Trophoblast cell (in vitro differentiated cells and primary cell): ENCODE measurements around the gene LSM3.
A peak's percentile ranks its signal among the peaks of the same experiment; 100 is the strongest.

Experiments
- DNase-seq, 2 donors: peaks; one replicate each; pipeline ENCODE4 v3.0.0-alpha.2; 2016
- H2AFZ ChIP-seq: 2 replicates; pipeline ENCODE4 v1.6.1; 2013; ENCODE audit warnings: low read length, moderate library complexity, mild to moderate bottlenecking; ENCODE audit not compliant: insufficient read depth, poor library complexity
- H2AK5ac ChIP-seq: 2 replicates; pipeline ENCODE4 v1.6.1; 2013; ENCODE audit warnings: mild to moderate bottlenecking, low read length
- H2BK120ac ChIP-seq: 2 replicates; pipeline ENCODE4 v1.6.1; 2013; ENCODE audit warnings: low read length, mild to moderate bottlenecking, moderate library complexity; ENCODE audit not compliant: insufficient read depth, poor library complexity
- H2BK12ac ChIP-seq: 2 replicates; pipeline ENCODE4 v1.6.1; 2013; ENCODE audit warnings: mild to moderate bottlenecking, low read length, moderate library complexity
- H2BK5ac ChIP-seq: 2 replicates; pipeline ENCODE4 v1.6.1; 2013; ENCODE audit warnings: low read length, low read depth, moderate library complexity, mild to moderate bottlenecking; ENCODE audit not compliant: poor library complexity
- H3K14ac ChIP-seq: 2 replicates; pipeline ENCODE4 v1.6.1; 2013; ENCODE audit warnings: mild to moderate bottlenecking, low read length
- H3K18ac ChIP-seq: 2 replicates; pipeline ENCODE4 v1.6.1; 2013; ENCODE audit warnings: mild to moderate bottlenecking, low read length
- H3K23ac ChIP-seq: 2 replicates; pipeline ENCODE4 v1.6.1; 2013; ENCODE audit warnings: low read length
- H3K27ac ChIP-seq: 2 replicates; pipeline ENCODE4 v1.5.1; 2013; ENCODE audit warnings: low read depth, mild to moderate bottlenecking, inconsistent platforms, low read length, moderate library complexity
- H3K27me3 ChIP-seq: 2 replicates; pipeline ENCODE4 v1.6.1; 2013; ENCODE audit warnings: inconsistent platforms, mild to moderate bottlenecking, low read length, moderate library complexity; ENCODE audit not compliant: insufficient read depth
- H3K36me3 ChIP-seq, 2 experiments: 1 replicate in 1 of 2; 2 replicates in 1 of 2; pipeline ENCODE4 v1.6.1; 2013; ENCODE audit warnings: low read length in 2 of 2, mild to moderate bottlenecking in 2 of 2, moderate library complexity in 1 of 2; ENCODE audit not compliant: insufficient read depth in 2 of 2, control insufficient read depth in 1 of 2
- H3K4ac ChIP-seq: 2 replicates; pipeline ENCODE4 v1.6.1; 2013; ENCODE audit warnings: low read depth, mild to moderate bottlenecking, low read length, moderate library complexity
- H3K4me1 ChIP-seq, 2 experiments: 1 replicate in 1 of 2; 2 replicates in 1 of 2; pipeline ENCODE4 v1.6.1; 2013; ENCODE audit warnings: low read length in 2 of 2, mild to moderate bottlenecking in 2 of 2, moderate library complexity in 1 of 2; ENCODE audit not compliant: insufficient read depth in 2 of 2, control insufficient read depth in 1 of 2
- H3K4me2 ChIP-seq: 2 replicates; pipeline ENCODE4 v1.6.1; 2013; ENCODE audit warnings: inconsistent platforms, mild to moderate bottlenecking, low read length, moderate library complexity
- H3K4me3 ChIP-seq: 2 replicates; pipeline ENCODE4 v1.5.1; 2013; ENCODE audit warnings: mild to moderate bottlenecking, low read depth, low read length, inconsistent platforms
- H3K79me1 ChIP-seq: one replicate; pipeline ENCODE4 v1.6.1; 2013; ENCODE audit warnings: low read length
- H3K79me2 ChIP-seq: 2 replicates; pipeline ENCODE4 v1.6.1; 2013; ENCODE audit warnings: low read length, mild to moderate bottlenecking; ENCODE audit not compliant: control insufficient read depth, insufficient read depth, poor library complexity
- H3K9ac ChIP-seq: 2 replicates; pipeline ENCODE4 v1.6.1; 2013; ENCODE audit warnings: mild to moderate bottlenecking, low read length
- H3K9me3 ChIP-seq: 2 replicates; pipeline ENCODE4 v1.6.1; 2013; ENCODE audit warnings: low read depth, mild to moderate bottlenecking, control low read depth, inconsistent platforms, low read length; ENCODE audit not compliant: insufficient read depth
- H4K12ac ChIP-seq: 2 replicates; pipeline ENCODE4 v1.6.1; 2013; ENCODE audit warnings: low read depth, mild to moderate bottlenecking, low read length, moderate library complexity
- H4K8ac ChIP-seq: 2 replicates; pipeline ENCODE4 v1.6.1; 2013; ENCODE audit warnings: low read depth, mild to moderate bottlenecking, low read length, moderate library complexity
- H4K91ac ChIP-seq: one replicate; pipeline ENCODE4 v1.6.1; 2013; ENCODE audit warnings: low read depth, mild to moderate bottlenecking, low read length, moderate library complexity
- WGBS: extraction: QIAGEN DNeasy Blood & Tissue Kit; methylation state at CpG from one replicate; pipeline ENCODE4 v1.1.7; 2013; ENCODE audit warnings: missing lambda C conversion rate; ENCODE audit not compliant: insufficient read length, insufficient coverage; ENCODE audit errors: extremely low coverage; 5-methylcytosine and 5-hydroxymethylcytosine counted together

The LSM3 gene

GRCh38 chr3:14179795-14180194, 1.2 kb downstream of the LSM3 start:
- H3K4ac ChIP-seq = peak overlapping the region; percentile 55
- H2BK120ac ChIP-seq = no peak overlapping the region

GRCh38 chr3:14181253-14181652, 2.6 kb downstream of the LSM3 start:
- Histone ChIP-seq H2BK12ac (no peak overlapping the region), H3K4me3 (no peak overlapping the region), H2BK5ac (no peak overlapping the region), H3K4me1 (peaks cover 2 to 5% of the 10 kb centered on the region in 2 experiments), H2BK120ac (no peak overlapping the region), H4K91ac (no peak overlapping the region), H3K14ac (no peak overlapping the region), H3K4ac (no peak overlapping the region), H2AK5ac (no peak overlapping the region), H3K9me3 (no peaks in the 10 kb centered on the region), H3K4me2 (no peak overlapping the region), H2AFZ (no peak overlapping the region), H3K79me2 (peaks cover 13% of the 10 kb centered on the region), H3K18ac (no peak overlapping the region), H3K27me3 (no peaks in the 10 kb centered on the region), H4K8ac (no peak overlapping the region), H3K9ac (no peak overlapping the region), H3K27ac (no peak overlapping the region), H3K23ac (no peak overlapping the region), H3K36me3 (peaks cover 9 to 15% of the 10 kb centered on the region in 2 experiments), H3K79me1 (peaks cover 10% of the 10 kb centered on the region), H4K12ac (no peak overlapping the region)
- no peak for DNase-seq
- no CpG with 5 or more reads among the region's 3 CpGs for WGBS

More at GRCh38 chr3:14179795-14180194, 1.2 kb downstream of the LSM3 start:
- no peak overlapping the region for H3K18ac ChIP-seq
- no peak overlapping the region for H4K91ac ChIP-seq
- no peak overlapping the region for H4K12ac ChIP-seq
- H4K8ac ChIP-seq = no peak overlapping the region
- no peak overlapping the region for H3K4me3 ChIP-seq
- H3K4me1 ChIP-seq = peaks cover 2 to 7% of the 10 kb centered on the region in 2 experiments
- H2AK5ac ChIP-seq = no peak overlapping the region
- no peaks in the 10 kb centered on the region for H3K27me3 ChIP-seq
- peaks cover 4 to 7% of the 10 kb centered on the region in 2 experiments for H3K36me3 ChIP-seq
- no peak overlapping the region for H2BK5ac ChIP-seq
- H3K79me2 ChIP-seq = peaks cover 13% of the 10 kb centered on the region
- DNase-seq = no peak
- no peak overlapping the region for H2AFZ ChIP-seq
- no peak overlapping the region for H3K23ac ChIP-seq
- H2BK12ac ChIP-seq = no peak overlapping the region
- WGBS = no CpG with 5 or more reads among the region's 1 CpG
- no peak overlapping the region for H3K27ac ChIP-seq
- H3K9ac ChIP-seq = no peak overlapping the region
- peaks cover 10% of the 10 kb centered on the region for H3K79me1 ChIP-seq
- H3K4me2 ChIP-seq = no peak overlapping the region
- H3K9me3 ChIP-seq = no peaks in the 10 kb centered on the region
- no peak overlapping the region for H3K14ac ChIP-seq

GRCh38 chr3:14183015-14183577, 4.5 kb downstream of the LSM3 start:
- Histone ChIP-seq H2BK5ac (no peak overlapping the region), H4K12ac (no peak overlapping the region), H3K79me2 (peaks cover 5% of the 10 kb centered on the region), H3K18ac (no peak overlapping the region), H3K4ac (peak overlapping the region; percentile 27), H3K9me3 (no peaks in the 10 kb centered on the region), H2BK120ac (no peak overlapping the region), H3K36me3 (peaks cover 13 to 22% of the 10 kb centered on the region in 2 experiments), H2AK5ac (no peak overlapping the region), H3K79me1 (peaks cover 5% of the 10 kb centered on the region), H2AFZ (no peak overlapping the region), H3K14ac (no peak overlapping the region), H3K4me1 (no peaks in the 10 kb centered on the region), H2BK12ac (no peak overlapping the region), H3K23ac (no peak overlapping the region), H3K27ac (no peak overlapping the region), H3K4me2 (no peak overlapping the region), H3K27me3 (no peaks in the 10 kb centered on the region), H3K9ac (no peak overlapping the region), H4K8ac (no peak overlapping the region), H4K91ac (no peak overlapping the region), H3K4me3 (no peak overlapping the region)
- WGBS = no CpG with 5 or more reads among the region's 2 CpGs
- DNase-seq = no peak

- Histone ChIP-seq H3K79me1 (no peaks in the 10 kb centered on the region), H4K8ac (no peak overlapping the region), H3K4me1 (no peaks in the 10 kb centered on the region), H2BK12ac (no peak overlapping the region), H3K9me3 (no peaks in the 10 kb centered on the region), H3K36me3 (peaks cover 11 to 19% of the 10 kb centered on the region in 2 experiments), H3K9ac (no peak overlapping the region), H3K18ac (no peak overlapping the region), H3K4ac (no peak overlapping the region), H2BK5ac (no peak overlapping the region), H3K14ac (no peak overlapping the region), H4K12ac (no peak overlapping the region), H2AK5ac (no peak overlapping the region), H2AFZ (no peak overlapping the region), H4K91ac (no peak overlapping the region), H3K79me2 (no peaks in the 10 kb centered on the region), H2BK120ac (no peak overlapping the region), H3K4me2 (no peak overlapping the region), H3K27ac (no peak overlapping the region), H3K23ac (no peak overlapping the region), H3K27me3 (no peaks in the 10 kb centered on the region), H3K4me3 (no peak overlapping the region)
- DNase-seq = no peak
- WGBS = no CpG with 5 or more reads among the region's 5 CpGs
Measured at GRCh38 chr3:14186854-14187458, 8.3 kb downstream of the LSM3 start.
